ENCODE results near the gene EZH2.

- TF ChIP-seq CTCF (conservative IDR thresholded peaks at IDR 0.05 in 1 of 2, IDR thresholded peaks at IDR 0.05 in 1 of 2; ENCODE audit: low read depth in 1 of 2, low read length in 2 of 2) = no peak
- no peak for TF ChIP-seq EZH2 (IDR thresholded peaks at IDR 0.05; ENCODE audit: low read length, missing control alignments)
Observed at GRCh38 chr7:148774471-148774870, 109.6 kb downstream of the EZH2 start.
